ENCODE data around the gene NTRK3.

- TF ChIP-seq TARDBP (IDR thresholded peaks at IDR 0.05) (no peak), FOXK2 (IDR thresholded peaks at IDR 0.05) (no peak), SUZ12 (IDR thresholded peaks at IDR 0.05) (no peak), SP1 (IDR thresholded peaks at IDR 0.05) (no peak), ZNF384 (IDR thresholded peaks at IDR 0.05) (no peak), L3MBTL2 (conservative IDR thresholded peaks at IDR 0.05) (no peak), ELF4 (IDR thresholded peaks at IDR 0.05) (no peak), PKNOX1 (IDR thresholded peaks at IDR 0.05) (no peak), LEF1 (IDR thresholded peaks at IDR 0.05; ENCODE audit: borderline replicate concordance) (no peak), NFRKB (IDR thresholded peaks at IDR 0.05) (no peak), HDGF (IDR thresholded peaks at IDR 0.05; ENCODE audit: borderline replicate concordance) (no peak), BHLHE40 (IDR thresholded peaks at IDR 0.05; ENCODE audit: borderline replicate concordance) (no peak)
These were observed 36.9 kb downstream of the NTRK3 start for GRCh38 chr15:88219623-88220022.

Measured in HEK293T (cell line).